ENCODE results near the gene ZNF831. TPM values are rescaled to one million over a fixed set of nuclear protein-coding genes. Genes with fewer than 3 reads are reported as not detected.

Gene ZNF831
- polyA plus RNA-seq, 1 of the 3 experiments (the other 2 are of a cell fraction): not detected

- Histone ChIP-seq H3K4me1 (ENCODE audit: control insufficient read depth in 1 of 2, insufficient read depth in 2 of 2, low read depth in 1 of 2, low read length in 1 of 2) (peaks cover 0 to 13% of the 10 kb centered on the region in 2 experiments; a peak in 2 of 4 replicates), H2AFZ (ENCODE audit: low read depth) (no peak overlapping the region), H3K4me3 (ENCODE audit: low read depth in 2 of 2, low read length in 1 of 2) (no peak overlapping the region), H3K4me2 (no peak overlapping the region), H3F3A (replicated peaks; ENCODE audit: insufficient read depth) (no peaks in the 10 kb centered on the region), H3K79me2 (ENCODE audit: insufficient read depth) (no peaks in the 10 kb centered on the region), H3K27ac (ENCODE audit: low read depth in 2 of 2, low read length in 1 of 2) (no peak overlapping the region), H3K9me2 (no peaks in the 10 kb centered on the region), H4K20me1 (ENCODE audit: insufficient read depth) (no peaks in the 10 kb centered on the region), H3K27me3 (ENCODE audit: insufficient read depth) (no peaks in the 10 kb centered on the region; the same call in 1 of the 2 replicates), H3K9me3 (no peaks in the 10 kb centered on the region), H3K9ac (no peak overlapping the region), H3K36me3 (replicated peaks in 1 of 2; ENCODE audit: control insufficient read depth in 1 of 2, insufficient read depth in 2 of 2, low read length in 1 of 2) (no peaks in the 10 kb centered on the region)
- no peak for TF ChIP-seq POLR2AphosphoS5 (IDR thresholded peaks at IDR 0.05; ENCODE audit: low read depth, low read length)
- TF ChIP-seq GABPA (IDR thresholded peaks at IDR 0.05; ENCODE audit: low read depth): no peak
- TF ChIP-seq, protein P1, sequence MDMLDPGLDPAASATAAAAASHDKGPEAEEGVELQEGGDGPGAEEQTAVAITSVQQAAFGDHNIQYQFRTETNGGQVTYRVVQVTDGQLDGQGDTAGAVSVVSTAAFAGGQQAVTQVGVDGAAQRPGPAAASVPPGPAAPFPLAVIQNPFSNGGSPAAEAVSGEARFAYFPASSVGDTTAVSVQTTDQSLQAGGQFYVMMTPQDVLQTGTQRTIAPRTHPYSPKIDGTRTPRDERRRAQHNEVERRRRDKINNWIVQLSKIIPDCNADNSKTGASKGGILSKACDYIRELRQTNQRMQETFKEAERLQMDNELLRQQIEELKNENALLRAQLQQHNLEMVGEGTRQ (IDR thresholded peaks at IDR 0.05; ENCODE audit: borderline replicate concordance, low read depth, low read length): no peak
- TF ChIP-seq, protein P2, sequence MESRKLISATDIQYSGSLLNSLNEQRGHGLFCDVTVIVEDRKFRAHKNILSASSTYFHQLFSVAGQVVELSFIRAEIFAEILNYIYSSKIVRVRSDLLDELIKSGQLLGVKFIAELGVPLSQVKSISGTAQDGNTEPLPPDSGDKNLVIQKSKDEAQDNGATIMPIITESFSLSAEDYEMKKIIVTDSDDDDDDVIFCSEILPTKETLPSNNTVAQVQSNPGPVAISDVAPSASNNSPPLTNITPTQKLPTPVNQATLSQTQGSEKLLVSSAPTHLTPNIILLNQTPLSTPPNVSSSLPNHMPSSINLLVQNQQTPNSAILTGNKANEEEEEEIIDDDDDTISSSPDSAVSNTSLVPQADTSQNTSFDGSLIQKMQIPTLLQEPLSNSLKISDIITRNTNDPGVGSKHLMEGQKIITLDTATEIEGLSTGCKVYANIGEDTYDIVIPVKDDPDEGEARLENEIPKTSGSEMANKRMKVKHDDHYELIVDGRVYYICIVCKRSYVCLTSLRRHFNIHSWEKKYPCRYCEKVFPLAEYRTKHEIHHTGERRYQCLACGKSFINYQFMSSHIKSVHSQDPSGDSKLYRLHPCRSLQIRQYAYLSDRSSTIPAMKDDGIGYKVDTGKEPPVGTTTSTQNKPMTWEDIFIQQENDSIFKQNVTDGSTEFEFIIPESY (IDR thresholded peaks at IDR 0.05; ENCODE audit: borderline replicate concordance, low read depth): no peak
- TF ChIP-seq REST (IDR thresholded peaks at IDR 0.05; ENCODE audit: low read depth, low read length): no peak
- TF ChIP-seq NFIC (IDR thresholded peaks at IDR 0.05; ENCODE audit: borderline replicate concordance): no peak
- no peak for TF ChIP-seq RCOR1 (IDR thresholded peaks at IDR 0.05; ENCODE audit: low read length)
- no peak for TF ChIP-seq TEAD4 (IDR thresholded peaks at IDR 0.05; ENCODE audit: borderline replicate concordance, insufficient read depth)
- TF ChIP-seq MXI1 (IDR thresholded peaks at IDR 0.05; ENCODE audit: low read depth, low read length): no peak
- no peak for TF ChIP-seq RFX5 (IDR thresholded peaks at IDR 0.05; ENCODE audit: low read length)
- TF ChIP-seq FOXJ3 (CRISPR knock-in tag; IDR thresholded peaks at IDR 0.05): no peak
- no peak for TF ChIP-seq NRF1 (IDR thresholded peaks at IDR 0.05; ENCODE audit: low read depth, low read length)
- no peak for TF ChIP-seq JUND (IDR thresholded peaks at IDR 0.05)
- TF ChIP-seq EZH2phosphoT487 (IDR thresholded peaks at IDR 0.05; ENCODE audit: borderline replicate concordance, low read depth): no peak
- TF ChIP-seq TAF1 (IDR thresholded peaks at IDR 0.05; ENCODE audit: borderline replicate concordance, low read depth, low read length): no peak
- TF ChIP-seq FOSL2 (IDR thresholded peaks at IDR 0.05; ENCODE audit: borderline replicate concordance, low read depth): no peak
- no peak for TF ChIP-seq RAD21 (IDR thresholded peaks at IDR 0.05; ENCODE audit: low read length)
- TF ChIP-seq ELF1 (IDR thresholded peaks at IDR 0.05): no peak
- WGBS (ENCODE audit: low lambda C conversion rate): 35% methylated on average over 1 of the region's 1 CpG
- no peak for DNase-seq
- ChIA-PET CTCF (interaction anchor here (1.0 kb wide), 1 partner anchor 309 kb away, joined by 3 read pairs; no protein-coding TSS in a partner anchor), POLR2A (no interaction called here)
These were observed 53.6 kb downstream of the ZNF831 start for GRCh38 chr20:59217173-59217572.
